NCI-H524 treated with DMSO at 0.1 percent for 48 hours (cell line): Measurements from ENCODE around the gene DNAH8.
"Not testable (repeated sequence)": the region's sequence is repeated elsewhere in the genome, so short reads cannot be mapped to it uniquely, and the experiment has no call there.

ENCODE experiments used
- DNase-seq: peaks from one replicate; lab custom pipeline; 2025; lab: John Stamatoyannopoulos, UW

Gene DNAH8

GRCh38 chr6:38909015-38909730 lies 194.1 kb downstream of the DNAH8 start:
- DNase-seq: no peak

GRCh38 chr6:38910207-38910606 lies 195.1 kb downstream of the DNAH8 start:
- no peak for DNase-seq

- DNase-seq: no peak
Measured at GRCh38 chr6:38912378-38912777, 197.3 kb downstream of the DNAH8 start.

GRCh38 chr6:38915205-38915925 lies 200.3 kb downstream of the DNAH8 start:
- DNase-seq: no peak

- not testable (repeated sequence) for DNase-seq
Measured at GRCh38 chr6:38921540-38921939, 206.4 kb downstream of the DNAH8 start.

GRCh38 chr6:38924791-38925509 lies 209.8 kb downstream of the DNAH8 start:
- no peak for DNase-seq

GRCh38 chr6:38929560-38929959 lies 214.4 kb downstream of the DNAH8 start:
- DNase-seq: no peak

- DNase-seq: no peak
Measured at GRCh38 chr6:38933426-38933825, 218.3 kb downstream of the DNAH8 start.

GRCh38 chr6:38935051-38935450 lies 219.9 kb downstream of the DNAH8 start:
- no peak for DNase-seq

- no peak for DNase-seq
Measured at GRCh38 chr6:38937839-38938613, 222.9 kb downstream of the DNAH8 start.

GRCh38 chr6:38938741-38939140 lies 223.6 kb downstream of the DNAH8 start:
- no peak for DNase-seq

GRCh38 chr6:38942442-38942841 lies 227.3 kb downstream of the DNAH8 start:
- DNase-seq: no peak

GRCh38 chr6:38942965-38943364 lies 227.9 kb downstream of the DNAH8 start:
- no peak for DNase-seq

GRCh38 chr6:38943964-38944363 lies 228.9 kb downstream of the DNAH8 start:
- DNase-seq: no peak

GRCh38 chr6:38944655-38945279 lies 229.7 kb downstream of the DNAH8 start:
- DNase-seq: no peak

- DNase-seq: no peak
Measured at GRCh38 chr6:38955861-38956260, 240.8 kb downstream of the DNAH8 start.

GRCh38 chr6:38957426-38957825 lies 242.3 kb downstream of the DNAH8 start:
- no peak for DNase-seq

- no peak for DNase-seq
Measured at GRCh38 chr6:38959138-38959537, 244.0 kb downstream of the DNAH8 start.

GRCh38 chr6:38968702-38969149 lies 253.6 kb downstream of the DNAH8 start:
- no peak for DNase-seq

GRCh38 chr6:38973178-38974057 lies 258.3 kb downstream of the DNAH8 start:
- DNase-seq: peak; percentile 73
